ENCODE data around the gene SLC22A12. TPM values are rescaled to one million over a fixed set of nuclear protein-coding genes. Genes with fewer than 3 reads are reported as not detected.

Gene SLC22A12
- total and polyA plus RNA-seq, 4 donors: not detected

DNA sequence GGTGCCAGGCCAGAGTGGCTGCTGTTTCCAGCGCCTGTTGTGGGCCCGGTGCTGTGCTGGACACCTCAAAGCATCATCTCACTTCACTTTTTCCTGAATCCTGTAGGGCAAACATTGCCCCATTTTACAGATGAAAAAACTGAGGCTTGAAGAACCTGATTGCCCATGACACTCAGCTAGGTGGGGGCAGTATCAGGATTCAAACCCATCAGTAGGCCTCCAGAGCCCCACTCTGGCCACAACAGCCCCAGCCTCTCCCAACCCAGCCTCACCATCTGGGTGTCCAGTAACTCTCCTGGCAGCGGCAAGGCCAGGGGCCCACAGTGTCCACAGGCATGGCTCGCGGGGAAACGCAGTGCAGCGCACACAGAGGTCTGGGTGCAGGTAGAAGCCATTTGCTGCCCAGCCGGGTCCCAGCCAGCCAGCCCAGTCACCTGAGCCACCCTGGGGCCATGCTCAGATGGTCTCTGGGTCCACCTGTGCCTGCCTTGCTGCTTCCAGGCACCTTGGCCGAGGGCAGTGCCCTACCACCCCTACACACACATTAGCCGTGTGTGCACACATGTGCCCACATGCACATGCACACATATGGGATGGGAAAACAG, 11.5 kb downstream of the SLC22A12 start:
- DNase-seq (ENCODE audit: low read depth in 4 of 6, low spot score in 6 of 6): no peak
- Histone ChIP-seq H3K36me3 (ENCODE audit: control insufficient read depth, insufficient read depth, low read length) (peaks cover 13% of the 10 kb centered on the region), H3K9me3 (ENCODE audit: control insufficient read depth, insufficient read depth, low read length) (no peaks in the 10 kb centered on the region), H3K4me3 (ENCODE audit: low read depth, low read length) (no peak overlapping the region), H3K27me3 (ENCODE audit: control insufficient read depth, insufficient read depth, low read length) (no peaks in the 10 kb centered on the region), H3K4me1 (ENCODE audit: control insufficient read depth, insufficient read depth, low read length) (peaks cover 27% of the 10 kb centered on the region), H3K27ac (ENCODE audit: low read depth, low read length) (no peak overlapping the region)
- 93% methylated on average over 10 of the region's 10 CpGs for WGBS (ENCODE audit: insufficient coverage)

DNA sequence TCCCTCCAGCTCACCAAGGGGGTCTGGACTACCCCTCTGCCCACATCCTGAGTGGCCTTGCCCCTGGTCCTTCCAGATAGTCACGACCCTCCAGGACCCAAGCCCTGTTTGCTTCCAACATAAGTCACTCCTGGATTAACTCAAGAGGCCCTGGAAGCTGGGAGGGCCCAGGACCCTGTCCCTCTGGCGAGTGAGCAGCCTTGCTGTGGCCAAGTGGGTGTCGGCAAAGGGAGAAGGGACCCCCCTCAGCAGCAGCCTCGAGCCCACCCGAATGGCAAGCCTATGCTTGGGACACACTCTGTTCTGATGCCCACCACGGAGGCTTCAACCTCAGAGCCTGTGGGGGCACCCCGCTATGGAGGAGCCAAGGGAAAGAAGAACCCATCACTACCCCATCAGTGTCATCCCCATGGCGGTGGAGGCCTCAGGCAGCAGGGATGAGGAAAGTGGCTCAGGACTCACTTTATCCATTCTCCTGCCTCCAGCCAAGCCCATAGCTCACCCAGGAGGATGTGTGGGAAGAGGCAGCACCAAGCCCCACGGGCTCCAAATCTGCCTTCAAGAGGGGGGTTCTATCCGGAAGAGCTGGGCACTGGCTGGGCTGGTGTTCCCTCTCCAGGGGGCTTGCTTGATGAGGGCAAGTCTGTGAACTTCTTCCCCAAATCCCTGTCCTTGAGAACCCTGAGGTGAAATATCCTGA, 12.5 kb downstream of the SLC22A12 start:
- H3K4me1 ChIP-seq (ENCODE audit: control insufficient read depth, insufficient read depth, low read length): peaks cover 34% of the 10 kb centered on the region
- H3K4me3 ChIP-seq (ENCODE audit: low read depth, low read length): no peak overlapping the region
- no peak overlapping the region for H3K27ac ChIP-seq (ENCODE audit: low read depth, low read length)
- 91% methylated on average over 3 of the region's 10 CpGs for WGBS (ENCODE audit: insufficient coverage)
- DNase-seq (ENCODE audit: low read depth in 4 of 6, low spot score in 6 of 6): no peak
- no peaks in the 10 kb centered on the region for H3K27me3 ChIP-seq (ENCODE audit: control insufficient read depth, insufficient read depth, low read length)
- H3K36me3 ChIP-seq (ENCODE audit: control insufficient read depth, insufficient read depth, low read length): peaks cover 17% of the 10 kb centered on the region
- no peaks in the 10 kb centered on the region for H3K9me3 ChIP-seq (ENCODE audit: control insufficient read depth, insufficient read depth, low read length)

DNA sequence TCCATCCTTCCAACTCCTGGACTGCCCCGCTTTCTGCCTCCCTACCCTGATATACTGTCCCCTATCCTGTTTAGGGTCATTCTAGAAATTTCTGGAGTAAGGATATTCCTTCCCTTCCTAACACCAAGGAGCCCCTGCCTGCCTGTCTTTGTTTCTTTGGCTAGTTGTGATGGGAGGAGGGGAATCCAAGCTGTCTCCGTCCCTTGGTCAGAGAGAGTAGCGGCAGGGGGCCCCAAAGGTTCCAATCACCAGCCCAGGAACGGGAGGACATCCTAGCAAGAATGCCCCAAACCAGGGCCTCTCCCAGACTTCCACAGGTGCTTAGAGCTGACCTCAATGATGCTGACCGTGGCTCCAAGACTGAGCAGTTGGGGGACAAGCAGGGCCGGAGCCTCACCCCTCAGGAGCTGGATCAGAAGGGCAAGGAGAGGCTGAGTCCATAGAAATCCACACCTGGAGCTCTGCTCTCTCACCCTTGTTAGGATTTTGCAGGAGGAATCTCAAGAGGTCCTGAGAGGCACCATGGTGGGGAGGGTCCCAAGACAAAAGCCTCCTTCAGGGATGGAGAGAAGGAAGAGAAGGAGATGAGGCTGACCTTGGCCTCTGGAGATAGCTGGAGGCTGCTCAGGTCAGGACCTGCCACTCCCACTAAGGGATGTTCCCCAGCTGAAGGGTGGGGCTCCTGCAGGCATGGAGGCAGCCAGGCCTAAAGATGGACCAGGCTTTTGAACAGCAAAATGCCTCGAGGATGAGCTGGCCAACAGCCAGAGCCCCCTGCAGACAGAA, 13.6 kb downstream of the SLC22A12 start:
- 63% methylated on average over 5 of the region's 7 CpGs for WGBS (ENCODE audit: insufficient coverage)
- peaks cover 36% of the 10 kb centered on the region for H3K4me1 ChIP-seq (ENCODE audit: control insufficient read depth, insufficient read depth, low read length)
- H3K9me3 ChIP-seq (ENCODE audit: control insufficient read depth, insufficient read depth, low read length): no peaks in the 10 kb centered on the region
- H3K36me3 ChIP-seq (ENCODE audit: control insufficient read depth, insufficient read depth, low read length): peaks cover 21% of the 10 kb centered on the region
- no peaks in the 10 kb centered on the region for H3K27me3 ChIP-seq (ENCODE audit: control insufficient read depth, insufficient read depth, low read length)
- H3K27ac ChIP-seq (ENCODE audit: low read depth, low read length): no peak overlapping the region
- DNase-seq (ENCODE audit: low read depth in 4 of 6, low spot score in 6 of 6): peak in 2 of 6 donors; percentile 40 to 50
- H3K4me3 ChIP-seq (ENCODE audit: low read depth, low read length): no peak overlapping the region

DNA sequence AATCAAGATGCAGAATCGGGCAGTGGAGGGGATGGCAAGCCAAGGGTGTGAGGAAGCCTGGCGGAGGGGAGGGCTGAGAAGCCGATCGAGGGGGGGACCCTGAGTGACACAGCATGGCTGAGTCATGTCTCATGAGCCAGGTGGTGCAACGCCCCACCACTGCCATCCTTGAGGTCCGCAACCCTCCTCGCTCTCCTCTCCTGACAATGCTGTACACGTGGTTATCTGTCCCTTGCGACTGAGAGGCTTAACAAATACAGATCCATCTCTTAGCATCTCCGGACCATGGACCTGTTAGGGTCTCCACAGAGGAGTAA, 14.2 kb downstream of the SLC22A12 start:
- Histone ChIP-seq H3K27me3 (ENCODE audit: control insufficient read depth, insufficient read depth, low read length) (no peaks in the 10 kb centered on the region), H3K9me3 (ENCODE audit: control insufficient read depth, insufficient read depth, low read length) (no peaks in the 10 kb centered on the region), H3K4me3 (ENCODE audit: low read depth, low read length) (no peak overlapping the region), H3K36me3 (ENCODE audit: control insufficient read depth, insufficient read depth, low read length) (peaks cover 26% of the 10 kb centered on the region), H3K4me1 (ENCODE audit: control insufficient read depth, insufficient read depth, low read length) (peaks cover 37% of the 10 kb centered on the region), H3K27ac (ENCODE audit: low read depth, low read length) (no peak overlapping the region)
- 61% methylated on average over 10 of the region's 10 CpGs for WGBS (ENCODE audit: insufficient coverage)
- DNase-seq (ENCODE audit: low read depth in 4 of 6, low spot score in 6 of 6): no peak

DNA sequence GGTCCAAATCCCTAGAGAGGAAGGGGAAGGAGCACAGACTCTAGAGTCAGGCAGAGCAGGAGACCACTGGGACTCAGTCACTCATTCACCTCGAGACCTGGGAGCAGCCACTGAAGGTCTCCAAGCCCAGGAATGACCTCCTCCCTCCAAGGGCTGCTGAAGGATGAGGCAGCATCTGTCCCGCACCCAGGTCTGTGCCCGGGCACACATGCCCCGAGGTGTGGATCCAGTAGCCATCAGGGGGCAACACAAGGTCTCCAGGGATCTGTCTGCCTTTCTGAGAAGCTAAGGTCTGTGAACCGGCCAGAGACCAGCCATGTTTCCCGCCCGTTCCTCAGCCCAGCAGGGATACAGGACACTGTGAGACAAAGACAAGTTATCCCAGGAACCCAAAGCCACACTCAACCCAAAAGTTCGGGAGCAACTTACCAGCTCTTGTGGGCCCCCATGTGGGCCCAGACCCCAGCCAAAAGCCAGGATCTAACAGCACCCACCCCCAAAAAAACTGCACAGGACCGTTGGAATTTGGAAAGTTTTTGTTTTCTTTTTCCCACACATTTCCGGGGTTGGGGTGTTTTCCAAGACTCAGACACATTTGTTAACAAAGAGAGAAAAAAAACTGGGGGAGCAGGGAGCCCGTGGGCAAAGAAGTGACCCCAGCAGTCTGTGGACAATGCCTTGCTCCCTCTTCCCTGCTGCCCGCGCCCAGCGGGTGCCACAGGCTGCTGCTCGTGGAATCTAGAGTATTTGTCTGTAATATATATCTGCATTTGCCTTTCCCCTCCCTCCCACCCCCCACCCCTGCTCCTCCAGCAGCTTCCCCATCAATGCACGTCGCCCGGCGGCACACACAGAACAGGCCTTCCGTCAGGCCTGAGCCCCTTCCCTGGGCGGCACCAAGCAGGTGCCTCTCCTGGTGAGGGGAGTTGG, 14.9 kb downstream of the SLC22A12 start:
- Histone ChIP-seq H3K4me1 (ENCODE audit: control insufficient read depth, insufficient read depth, low read length) (peaks cover 39% of the 10 kb centered on the region), H3K36me3 (ENCODE audit: control insufficient read depth, insufficient read depth, low read length) (peaks cover 33% of the 10 kb centered on the region), H3K4me3 (ENCODE audit: low read depth, low read length) (no peak overlapping the region), H3K27ac (ENCODE audit: low read depth, low read length) (no peak overlapping the region), H3K27me3 (ENCODE audit: control insufficient read depth, insufficient read depth, low read length) (no peaks in the 10 kb centered on the region), H3K9me3 (ENCODE audit: control insufficient read depth, insufficient read depth, low read length) (no peaks in the 10 kb centered on the region)
- no peak for DNase-seq (ENCODE audit: low read depth in 4 of 6, low spot score in 6 of 6)
- whole genome bisulfite sequencing (ENCODE audit: insufficient coverage): 75% methylated on average over 8 of the region's 21 CpGs

DNA sequence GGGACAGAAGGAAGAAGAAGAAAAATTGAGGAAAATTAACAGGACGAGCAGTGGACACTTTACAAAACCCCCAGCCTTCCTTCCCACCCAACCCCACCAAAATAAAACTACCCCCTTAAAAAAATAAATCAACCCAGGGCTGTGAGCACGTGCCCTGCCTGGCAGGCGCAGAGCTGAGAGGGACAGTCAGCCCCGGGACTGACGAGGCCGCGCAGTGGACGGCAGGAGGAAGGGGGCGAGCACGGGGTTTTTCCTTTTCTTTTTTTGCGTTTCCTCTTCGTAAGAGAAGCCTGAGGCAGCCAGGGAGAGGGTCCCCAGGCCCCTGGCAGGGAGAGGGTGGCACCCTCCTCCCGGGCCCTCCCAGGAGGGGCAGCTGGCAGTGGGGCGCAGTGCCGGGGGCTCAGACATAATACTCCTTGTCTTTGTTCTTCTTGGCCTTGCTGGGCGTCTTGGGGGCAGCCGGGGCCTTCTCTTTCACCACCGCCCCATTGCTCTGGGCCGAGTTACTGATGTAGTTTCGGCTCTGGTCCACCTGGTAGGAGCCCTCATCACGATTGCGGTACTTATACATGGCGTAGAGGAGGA, 15.9 kb downstream of the SLC22A12 start:
- Histone ChIP-seq H3K4me1 (ENCODE audit: control insufficient read depth, insufficient read depth, low read length) (peaks cover 49% of the 10 kb centered on the region), H3K4me3 (ENCODE audit: low read depth, low read length) (no peak overlapping the region), H3K9me3 (ENCODE audit: control insufficient read depth, insufficient read depth, low read length) (no peaks in the 10 kb centered on the region), H3K27ac (ENCODE audit: low read depth, low read length) (no peak overlapping the region), H3K27me3 (ENCODE audit: control insufficient read depth, insufficient read depth, low read length) (no peaks in the 10 kb centered on the region), H3K36me3 (ENCODE audit: control insufficient read depth, insufficient read depth, low read length) (peaks cover 41% of the 10 kb centered on the region)
- no peak for DNase-seq (ENCODE audit: low read depth in 4 of 6, low spot score in 6 of 6)
- 74% methylated on average over 21 of the region's 23 CpGs for WGBS (ENCODE audit: insufficient coverage)

DNA sequence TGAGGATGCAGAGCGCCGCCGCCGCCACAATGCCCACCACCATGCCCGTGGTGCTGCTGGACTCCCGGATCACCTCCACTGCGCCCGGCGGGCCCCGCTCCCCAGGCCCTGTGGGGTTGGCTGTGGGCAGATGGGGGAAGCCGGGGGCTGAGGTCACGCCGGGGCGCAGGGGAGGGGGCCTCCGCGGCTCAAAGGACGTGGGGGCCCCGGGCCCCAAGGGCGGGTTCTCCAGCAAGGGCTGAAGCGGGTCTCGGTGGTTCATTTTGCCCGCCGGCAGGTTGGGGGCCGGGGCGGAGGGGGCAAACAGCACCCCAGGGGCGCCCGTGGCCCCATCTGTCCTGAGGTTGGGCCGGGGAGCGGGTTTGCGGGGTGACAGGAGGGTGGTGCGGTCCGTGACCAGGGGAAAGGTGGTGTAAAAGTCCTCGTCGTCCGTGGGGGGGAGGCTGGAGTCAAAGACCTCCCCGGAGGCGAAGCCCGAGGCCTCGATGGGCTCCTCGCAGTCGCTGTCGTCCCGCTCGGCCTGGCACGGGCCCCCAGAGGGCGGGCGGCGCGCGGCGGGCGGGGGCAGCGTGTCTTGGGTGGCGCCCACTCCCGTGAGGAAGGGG, 16.5 kb downstream of the SLC22A12 start:
- no peak overlapping the region for H3K4me3 ChIP-seq (ENCODE audit: low read depth, low read length)

DNA sequence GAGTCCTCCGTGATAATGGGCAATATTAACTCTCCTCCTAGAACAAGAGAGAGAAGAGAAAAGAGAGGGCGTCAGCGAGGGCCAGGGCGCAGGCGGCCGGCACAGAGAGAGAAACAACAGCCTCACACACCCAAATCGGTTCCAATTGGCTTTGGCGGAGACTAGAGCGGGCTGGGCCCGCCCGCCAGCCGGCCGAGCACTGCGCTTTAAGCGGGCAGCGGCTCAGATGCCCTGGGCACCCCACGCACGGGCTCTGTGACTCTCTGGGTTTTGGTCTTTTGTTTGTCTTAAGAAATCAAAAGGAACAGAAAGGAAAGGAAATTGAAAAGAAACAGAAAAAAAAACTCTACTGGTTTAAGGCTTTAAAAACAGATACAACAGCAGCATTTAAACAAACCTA, 17.0 kb downstream of the SLC22A12 start:
- Histone ChIP-seq H3K27me3 (ENCODE audit: control insufficient read depth, insufficient read depth, low read length) (no peaks in the 10 kb centered on the region), H3K4me1 (ENCODE audit: control insufficient read depth, insufficient read depth, low read length) (peaks cover 56% of the 10 kb centered on the region), H3K9me3 (ENCODE audit: control insufficient read depth, insufficient read depth, low read length) (no peaks in the 10 kb centered on the region), H3K27ac (ENCODE audit: low read depth, low read length) (no peak overlapping the region), H3K36me3 (ENCODE audit: control insufficient read depth, insufficient read depth, low read length) (peaks cover 52% of the 10 kb centered on the region), H3K4me3 (ENCODE audit: low read depth, low read length) (peak overlapping the region; percentile 16)
- 21% methylated on average over 5 of the region's 18 CpGs for WGBS (ENCODE audit: insufficient coverage)
- DNase-seq (ENCODE audit: low read depth in 4 of 6, low spot score in 6 of 6): peak in 2 of 6 donors; percentile 53 to 71

More for the DNA sequence above, 16.5 kb downstream of the SLC22A12 start:
- no peak overlapping the region for H3K27ac ChIP-seq (ENCODE audit: low read depth, low read length)
- no peak for DNase-seq (ENCODE audit: low read depth in 4 of 6, low spot score in 6 of 6)
- no peaks in the 10 kb centered on the region for H3K9me3 ChIP-seq (ENCODE audit: control insufficient read depth, insufficient read depth, low read length)
- H3K4me1 ChIP-seq (ENCODE audit: control insufficient read depth, insufficient read depth, low read length): peaks cover 53% of the 10 kb centered on the region
- peaks cover 47% of the 10 kb centered on the region for H3K36me3 ChIP-seq (ENCODE audit: control insufficient read depth, insufficient read depth, low read length)
- H3K27me3 ChIP-seq (ENCODE audit: control insufficient read depth, insufficient read depth, low read length): no peaks in the 10 kb centered on the region
- WGBS (ENCODE audit: insufficient coverage): 69% methylated on average over 26 of the region's 55 CpGs
